PC-3 (cell line): ENCODE results near the gene NSL1. TPM values are rescaled to one million over a fixed set of nuclear protein-coding genes. Genes with fewer than 3 reads are reported as not detected.
"Not testable (repeated sequence)": the region's sequence is repeated elsewhere in the genome, so short reads cannot be mapped to it uniquely, and the experiment has no call there.

Experiments
- ATAC-seq: fragments of 200-7000 bp; cut with Tn5 transposase; 2 replicates; pipeline ENCODE4 v1.9.1; 2020; ENCODE audit warnings: mild to moderate bottlenecking, moderate library complexity
- Bru-seq: library from RNA; stranded (reverse); fragments of 400-500 nt; gene quantifications from one replicate; lab custom pipeline; 2021; lab: Mats Ljungman, UMichigan
- BruChase-seq, 2 experiments: library from RNA; stranded (reverse); fragments of 400-500 nt; gene quantifications; one replicate each; lab custom pipeline; 2021; lab: Mats Ljungman, UMichigan
- BruUV-seq: library from RNA; stranded (reverse); fragments of 400-500 nt; replicated peaks from 2 replicates; lab custom pipeline; 2021; lab: Mats Ljungman, UMichigan
- CTCF ChIA-PET: fragments of 300-600 bp; sonication (Branson Sonifier 250); formaldehyde crosslinking; loops from one replicate; lab custom pipeline; 2022; ENCODE audit warnings: antibody characterized with exemption; lab: Charles Lee
- POLR2A ChIA-PET: fragments of 300-600 bp; sonication (Branson Sonifier 250); formaldehyde crosslinking; loops from one replicate; lab custom pipeline; 2022; ENCODE audit warnings: antibody characterized with exemption; ENCODE audit not compliant: unreplicated experiment; lab: Charles Lee
- DNase-seq: peaks from one replicate; pipeline ENCODE4 v3.0.0-alpha.2; 2015
- H2AFZ ChIP-seq: fragments of 300-600 bp; sonication (generic); 2 replicates; pipeline ENCODE4 v1.6.0; 2016; ENCODE audit warnings: antibody characterized with exemption, low read length
- H3F3A ChIP-seq: fragments of 300-600 bp; sonication (generic); one replicate; pipeline ENCODE4 v1.6.0; 2017; ENCODE audit warnings: antibody characterized with exemption, low read length, control low read depth, mild to moderate bottlenecking; ENCODE audit not compliant: unreplicated experiment
- H3K27ac ChIP-seq: fragments of 300-600 bp; sonication (generic); 2 replicates; pipeline ENCODE4 v1.5.1; 2016; ENCODE audit warnings: mild to moderate bottlenecking, low read length
- H3K27me3 ChIP-seq: fragments of 300-600 bp; sonication (generic); 2 replicates; pipeline ENCODE4 v1.6.1; 2016; ENCODE audit warnings: low read length, mixed read lengths
- H3K36me3 ChIP-seq: fragments of 300-600 bp; sonication (generic); 2 replicates; pipeline ENCODE4 v1.6.1; 2016; ENCODE audit warnings: low read depth, mixed run types, low read length, mixed read lengths
- H3K4me1 ChIP-seq: fragments of 300-600 bp; sonication (generic); 2 replicates; pipeline ENCODE4 v1.5.1; 2016; ENCODE audit warnings: low read length; ENCODE audit not compliant: insufficient read depth
- H3K4me2 ChIP-seq: fragments of 300-600 bp; sonication (generic); 2 replicates; pipeline ENCODE4 v1.6.0; 2016; ENCODE audit warnings: low read length
- H3K4me3 ChIP-seq: fragments of 300-600 bp; sonication (generic); 2 replicates; pipeline ENCODE4 v1.5.1; 2016; ENCODE audit warnings: mild to moderate bottlenecking, low read length, mixed read lengths
- H3K79me2 ChIP-seq: fragments of 300-600 bp; sonication (generic); 2 replicates; pipeline ENCODE4 v1.6.1; 2017; ENCODE audit warnings: low read length, mixed read lengths
- H3K9ac ChIP-seq: fragments of 300-600 bp; sonication (generic); 2 replicates; pipeline ENCODE4 v1.6.0; 2016; ENCODE audit warnings: mild to moderate bottlenecking, low read length
- H3K9me2 ChIP-seq: fragments of 300-600 bp; sonication (generic); replicated peaks from 2 replicates; pipeline ENCODE4 v1.6.1; 2016; ENCODE audit warnings: mixed run types, low read length, mixed read lengths
- H3K9me3 ChIP-seq: fragments of 300-600 bp; sonication (generic); 2 replicates; pipeline ENCODE4 v1.6.1; 2016; ENCODE audit warnings: low read length, mixed read lengths
- H4K20me1 ChIP-seq: fragments of 300-600 bp; sonication (generic); 2 replicates; pipeline ENCODE4 v1.6.1; 2016; ENCODE audit warnings: low read length, mixed read lengths
- CTCF ChIP-seq: fragments of 300-600 bp; sonication (generic); conservative IDR thresholded peaks from 2 replicates; pipeline ENCODE4 v1.5.1; 2017; ENCODE audit warnings: antibody characterized with exemption, low read depth, mild to moderate bottlenecking, low read length
- EZH2 ChIP-seq: fragments of 300-600 bp; sonication (generic); IDR thresholded peaks from one replicate; pipeline ENCODE4 v1.6.1; 2017; ENCODE audit warnings: antibody characterized with exemption, mild to moderate bottlenecking, low read length; ENCODE audit not compliant: unreplicated experiment
- EZH2phosphoT487 ChIP-seq: fragments of 300-600 bp; sonication (generic); IDR thresholded peaks from 2 replicates; pipeline ENCODE4 v1.6.1; 2018; ENCODE audit warnings: mild to moderate bottlenecking, antibody characterized with exemption, low read length, borderline replicate concordance
- intact Hi-C: fragments of 100-400 bp; cut with micrococcal nuclease; formaldehyde crosslinking; loops from 2 replicates; pipeline ENCODE4 v1.9.0; 2023
- long read RNA-seq: library from polyadenylated mRNA; unstranded; transcript quantifications from one replicate; pipeline ENCODE4 v2.0.0, GENCODE V29; 2021; ENCODE audit not compliant: unreplicated experiment
- total RNA-seq: library from RNA; depleted of rRNA; stranded (reverse); fragments of >200 nt; gene quantifications from 2 replicates; pipeline ENCODE4 v1.2.3, GENCODE V29; 2014; rRNA removed

The NSL1 gene, protein sequence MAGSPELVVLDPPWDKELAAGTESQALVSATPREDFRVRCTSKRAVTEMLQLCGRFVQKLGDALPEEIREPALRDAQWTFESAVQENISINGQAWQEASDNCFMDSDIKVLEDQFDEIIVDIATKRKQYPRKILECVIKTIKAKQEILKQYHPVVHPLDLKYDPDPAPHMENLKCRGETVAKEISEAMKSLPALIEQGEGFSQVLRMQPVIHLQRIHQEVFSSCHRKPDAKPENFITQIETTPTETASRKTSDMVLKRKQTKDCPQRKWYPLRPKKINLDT
- total RNA-seq (37.3 and 56.1 TPM in 2 replicates), Bru-seq, nascent RNA (percentile 77 among the genes with signal in this experiment), BruChase-seq, experiment 1, labeled RNA remaining after a 6-hour chase (percentile 73 among the genes with signal in this experiment), BruChase-seq, experiment 2, labeled RNA remaining after a 2-hour chase (percentile 79 among the genes with signal in this experiment)
- long read RNA-seq, transcript NSL1-202 (6 exons, 2,317 nt): major isoform, 11 of 27 reads
- long read RNA-seq, partial matches to known transcripts: 3 of 27 reads
- long read RNA-seq, other reads (novel, unspliced or antisense): 9 of 27 reads

GRCh38 chr1:212791676-212792395 lies at the start of gene NSL1, which contains the start of gene TATDN3:
Gene NSL1 (minus strand): TSS chr1:212791777. CDS start chr1:212791763, 14 bp downstream.
Gene TATDN3 (plus strand): TSS chr1:212791894. CDS start chr1:212791922, 28 bp downstream.
- H2AFZ ChIP-seq: peak within 1 kb of the TSS; percentile 92
- ChIA-PET CTCF (interaction anchor here (0.8 kb wide), 1 partner anchor 42 kb away, joined by 3 read pairs; no protein-coding TSS in a partner anchor), POLR2A (interaction anchor here (0.6 kb wide), 2 partner anchors 66 to 69 kb away, joined by 3 to 8 read pairs; partner anchors contain the start of gene FLVCR1)
- no peaks in the 10 kb centered on the region for H3K9me3 ChIP-seq
- H3K4me1 ChIP-seq: peaks cover 5% of the 10 kb centered on the region; the same call in 1 of the 2 replicates
- intact Hi-C loops: loop anchor here (1.0 to 5.0 kb wide), 4 partner anchors 66 to 280 kb away; partner anchors contain the start of gene FLVCR1
- peak within 1 kb of the TSS; percentile 97 for H3K4me2 ChIP-seq
- H3K79me2 ChIP-seq: peaks cover 28% of the 10 kb centered on the region
- H3K36me3 ChIP-seq: no peaks in the 10 kb centered on the region
- no peaks in the 10 kb centered on the region for H3F3A ChIP-seq
- peak within 1 kb of the TSS; percentile 87 for H3K4me3 ChIP-seq
- H3K9me2 ChIP-seq: no peaks in the 10 kb centered on the region
- DNase-seq (peak; percentile 99), ATAC-seq (peak; percentile 92)
- TSS peak; percentile 92 for BruUV-seq
- H3K9ac ChIP-seq: peak within 1 kb of the TSS; percentile 86
- H3K27me3 ChIP-seq: no peaks in the 10 kb centered on the region
- H4K20me1 ChIP-seq: no peaks in the 10 kb centered on the region
- TF ChIP-seq CTCF (no peak), EZH2 (no peak), EZH2phosphoT487 (no peak)
- peak within 1 kb of the TSS; percentile 62 for H3K27ac ChIP-seq

DNA sequence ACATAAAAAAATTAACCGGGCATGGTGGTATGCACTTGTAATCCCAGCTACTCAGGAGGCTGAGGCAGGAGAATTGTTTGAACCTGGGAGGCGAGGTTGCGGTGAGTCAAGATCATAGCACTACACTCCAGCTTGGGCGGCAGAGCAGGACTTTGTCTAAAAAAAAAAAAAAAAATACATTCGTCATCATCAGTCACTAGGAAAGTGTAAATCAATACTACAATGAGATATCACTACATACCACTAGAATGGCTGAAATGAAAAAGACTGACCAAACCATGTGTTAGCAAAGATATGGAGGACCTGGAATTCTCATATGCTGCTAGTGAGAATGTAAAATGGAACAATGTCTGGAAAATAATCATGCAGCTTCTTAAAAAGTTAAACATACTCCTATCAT lies 46.6 kb upstream of the NSL1 start:
- Histone ChIP-seq H3K27ac (no peak overlapping the region), H3K9me2 (no peaks in the 10 kb centered on the region), H3K9ac (no peak overlapping the region), H2AFZ (no peak overlapping the region), H3K36me3 (no peaks in the 10 kb centered on the region), H3K9me3 (no peaks in the 10 kb centered on the region), H3K79me2 (no peaks in the 10 kb centered on the region), H3K4me1 (no peaks in the 10 kb centered on the region), H3K27me3 (no peaks in the 10 kb centered on the region), H3K4me2 (no peak overlapping the region), H3F3A (no peaks in the 10 kb centered on the region), H3K4me3 (no peak overlapping the region), H4K20me1 (no peaks in the 10 kb centered on the region)
- intact Hi-C loops: no loop called here
- BruUV-seq: no TSS peak
- ChIA-PET CTCF (interaction anchor here (0.6 kb wide), 1 partner anchor 23 kb away, joined by 4 read pairs; no protein-coding TSS in a partner anchor), POLR2A (no interaction called here)
- ATAC-seq: no peak
- DNase-seq: no peak
- TF ChIP-seq CTCF (no peak), EZH2phosphoT487 (no peak), EZH2 (no peak)

DNA sequence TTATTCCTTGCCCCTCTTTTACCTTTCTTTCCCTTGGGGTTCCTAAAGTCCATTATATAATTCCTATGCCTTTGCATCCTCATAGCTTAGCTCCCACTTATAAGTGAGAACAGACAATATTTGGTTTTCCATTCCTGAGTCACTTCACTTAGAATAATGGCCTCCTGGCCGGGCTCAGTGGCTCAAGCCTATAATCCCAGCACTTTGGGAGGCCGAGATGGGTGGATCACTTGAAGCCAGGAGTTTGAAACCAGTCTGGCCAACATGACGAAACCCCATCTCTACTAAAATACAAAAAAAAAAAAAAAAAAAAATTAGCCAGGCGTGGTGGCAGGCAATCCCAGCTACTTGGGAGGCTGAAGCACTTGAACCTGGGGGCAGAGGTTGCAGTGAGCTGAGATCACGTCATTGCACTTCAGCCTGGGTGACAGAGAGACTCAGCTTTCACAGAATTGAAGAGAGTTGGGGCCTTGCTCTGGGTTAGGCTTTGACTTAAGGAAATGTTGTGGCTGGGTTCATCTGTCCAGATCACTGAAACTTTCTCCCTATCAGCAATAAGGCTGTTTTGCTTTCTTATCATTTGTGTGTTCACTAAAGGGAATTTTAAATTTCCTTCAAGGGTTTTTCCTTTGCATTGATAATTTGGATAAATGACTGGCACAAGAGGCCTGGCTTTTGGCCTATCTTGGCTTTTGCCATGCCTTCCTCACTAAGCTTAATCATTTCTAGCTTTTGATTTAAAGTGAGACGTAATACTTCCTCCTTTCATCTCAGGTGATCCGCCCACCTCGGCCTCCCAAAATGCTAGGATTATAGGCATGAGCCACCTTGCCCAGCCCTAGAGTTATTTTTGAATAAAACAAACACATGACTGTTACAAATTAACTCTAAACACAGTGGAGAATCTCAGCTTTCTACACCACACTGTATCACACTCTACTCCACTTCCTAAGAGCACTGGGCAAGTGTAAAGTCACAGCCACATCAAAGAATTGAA lies 41.9 kb upstream of the NSL1 start:
- POLR2A ChIA-PET, H3K36me3 ChIP-seq, H3K79me2 ChIP-seq, H3K4me3 ChIP-seq, H3K9ac ChIP-seq, ATAC-seq, H4K20me1 ChIP-seq, H3K27ac ChIP-seq, H3F3A ChIP-seq, H3K9me2 ChIP-seq, intact Hi-C loops, H3K4me2 ChIP-seq, BruUV-seq, H3K27me3 ChIP-seq, H3K4me1 ChIP-seq, H3K9me3 ChIP-seq, H2AFZ ChIP-seq, DNase-seq: not testable (repeated sequence)
- CTCF ChIA-PET: interaction anchor here (0.6 kb wide), 1 partner anchor 762 kb away, joined by 3 read pairs; no protein-coding TSS in a partner anchor
